ENCODE data around the gene FAM161B. TPM values are rescaled to one million over a fixed set of nuclear protein-coding genes. Genes with fewer than 3 reads are reported as not detected.
"Not testable (repeated sequence)": the region's sequence is repeated elsewhere in the genome, so short reads cannot be mapped to it uniquely, and the experiment has no call there.

Gene FAM161B
- total RNA-seq, 4 donors from 2014 or later: 1.8 to 6.5 (median 3.1) TPM

DNA sequence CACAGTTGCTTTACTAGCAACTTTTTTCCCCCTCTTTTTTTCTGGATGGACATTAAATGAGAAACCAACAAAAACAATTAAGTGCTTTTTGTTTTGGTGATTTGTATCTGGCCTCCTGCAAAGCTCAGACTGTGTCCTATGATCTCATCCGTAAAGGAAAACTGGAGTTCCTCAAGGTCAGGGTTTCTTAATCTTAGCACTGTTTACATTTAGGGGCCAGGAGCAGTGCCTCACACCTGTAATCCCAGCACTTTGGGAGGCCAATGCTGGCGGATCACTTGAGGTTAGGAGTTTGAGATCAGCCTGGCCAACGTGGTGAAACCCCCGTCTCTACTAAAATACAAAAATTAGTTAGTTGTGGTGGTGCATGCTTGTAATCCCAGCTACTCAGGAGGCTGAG lies 41.2 kb upstream of the FAM161B start:
- DNase-seq (ENCODE audit: low spot score) (no peak), ATAC-seq (ENCODE audit: low FRiP score) (no peak)
- TF ChIP-seq, protein P1, sequence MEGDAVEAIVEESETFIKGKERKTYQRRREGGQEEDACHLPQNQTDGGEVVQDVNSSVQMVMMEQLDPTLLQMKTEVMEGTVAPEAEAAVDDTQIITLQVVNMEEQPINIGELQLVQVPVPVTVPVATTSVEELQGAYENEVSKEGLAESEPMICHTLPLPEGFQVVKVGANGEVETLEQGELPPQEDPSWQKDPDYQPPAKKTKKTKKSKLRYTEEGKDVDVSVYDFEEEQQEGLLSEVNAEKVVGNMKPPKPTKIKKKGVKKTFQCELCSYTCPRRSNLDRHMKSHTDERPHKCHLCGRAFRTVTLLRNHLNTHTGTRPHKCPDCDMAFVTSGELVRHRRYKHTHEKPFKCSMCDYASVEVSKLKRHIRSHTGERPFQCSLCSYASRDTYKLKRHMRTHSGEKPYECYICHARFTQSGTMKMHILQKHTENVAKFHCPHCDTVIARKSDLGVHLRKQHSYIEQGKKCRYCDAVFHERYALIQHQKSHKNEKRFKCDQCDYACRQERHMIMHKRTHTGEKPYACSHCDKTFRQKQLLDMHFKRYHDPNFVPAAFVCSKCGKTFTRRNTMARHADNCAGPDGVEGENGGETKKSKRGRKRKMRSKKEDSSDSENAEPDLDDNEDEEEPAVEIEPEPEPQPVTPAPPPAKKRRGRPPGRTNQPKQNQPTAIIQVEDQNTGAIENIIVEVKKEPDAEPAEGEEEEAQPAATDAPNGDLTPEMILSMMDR (IDR thresholded peaks at IDR 0.05): no peak

DNA sequence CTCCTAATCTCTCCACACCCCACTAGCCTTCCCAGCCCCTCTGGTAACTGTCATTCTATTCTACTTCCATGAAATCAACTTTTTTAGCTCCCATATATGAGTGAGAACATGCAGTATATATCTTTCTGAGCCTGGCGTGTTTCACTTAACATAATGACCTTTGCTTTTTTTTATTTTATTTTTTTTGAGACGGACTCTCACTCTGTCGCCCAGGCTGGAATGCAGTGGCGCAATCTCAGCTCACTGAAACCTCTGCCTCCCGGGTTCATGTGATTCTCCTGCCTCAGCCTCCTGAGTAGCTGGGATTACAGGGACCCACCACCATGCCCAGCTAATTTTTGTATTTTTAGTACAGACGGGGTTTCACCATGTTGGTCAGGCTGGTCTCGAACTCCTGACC lies 38.8 kb upstream of the FAM161B start:
- not testable (repeated sequence) for ATAC-seq (ENCODE audit: low FRiP score); DNase-seq (ENCODE audit: low spot score)

DNA sequence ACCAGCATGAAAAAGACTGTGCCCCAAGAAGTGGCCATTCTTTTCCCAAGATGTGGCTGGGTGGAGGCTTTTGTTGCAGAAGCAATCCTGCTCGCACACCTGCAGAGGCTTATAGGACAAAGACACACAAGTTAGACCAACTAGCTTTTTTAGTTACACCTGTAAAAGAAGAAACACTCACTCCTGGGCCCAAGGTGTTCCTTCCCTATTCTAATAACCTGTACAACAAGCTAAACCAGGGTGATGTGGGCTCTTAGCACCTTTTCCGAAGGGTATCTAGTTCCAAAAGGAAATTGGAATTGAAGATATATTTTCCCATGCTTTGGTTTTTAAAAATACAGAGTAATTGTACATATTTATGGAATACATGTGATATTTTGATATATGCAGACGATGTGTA lies 38.2 kb upstream of the FAM161B start:
- no peak for DNase-seq (ENCODE audit: low spot score)
- no peak for ATAC-seq (ENCODE audit: low FRiP score)
- TF ChIP-seq, protein P1 (IDR thresholded peaks at IDR 0.05): no peak

DNA sequence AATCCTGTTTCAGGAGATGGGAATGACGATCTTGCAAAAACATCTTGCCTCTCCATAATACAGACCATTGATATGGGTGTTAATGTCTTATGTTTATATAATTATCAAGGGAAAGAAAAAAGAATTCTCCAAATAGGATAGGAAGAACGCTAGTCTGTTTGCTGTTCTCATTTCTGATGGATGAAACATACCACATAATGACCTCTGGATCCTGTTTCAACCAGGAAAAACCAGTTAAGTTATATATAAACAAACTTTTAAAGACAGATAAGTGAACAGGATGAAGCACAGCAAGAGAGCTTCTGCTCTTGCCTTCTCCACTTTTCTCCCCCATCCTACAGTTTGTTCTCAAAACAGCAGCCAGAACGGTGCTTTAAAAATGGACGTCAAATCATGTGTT lies 28.0 kb upstream of the FAM161B start:
- DNase-seq (ENCODE audit: low spot score): no peak
- TF ChIP-seq, protein P1 (IDR thresholded peaks at IDR 0.05): no peak
- ATAC-seq (ENCODE audit: low FRiP score): no peak

DNA sequence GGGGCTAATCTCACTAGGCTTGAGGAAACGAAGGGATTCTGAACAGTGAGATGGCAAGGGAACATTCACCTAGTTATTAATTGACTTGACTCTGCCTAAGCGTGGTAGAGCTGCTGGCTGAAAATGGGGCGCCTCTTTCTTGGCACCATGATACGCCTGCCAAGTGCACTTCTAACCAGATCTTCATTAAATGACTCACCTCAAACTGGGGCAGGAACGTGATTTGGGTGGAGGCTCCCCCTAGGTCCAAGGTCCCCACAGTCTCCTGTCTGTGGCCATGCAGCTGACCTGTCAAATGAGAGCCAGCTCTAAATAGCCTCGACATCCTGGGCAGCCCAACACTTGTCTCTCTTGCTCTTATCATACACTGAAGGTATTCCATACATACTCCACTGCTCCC lies 26.2 kb upstream of the FAM161B start:
- ATAC-seq (ENCODE audit: low FRiP score) (no peak), DNase-seq (ENCODE audit: low spot score) (no peak)
- TF ChIP-seq, protein P1 (IDR thresholded peaks at IDR 0.05): no peak

DNA sequence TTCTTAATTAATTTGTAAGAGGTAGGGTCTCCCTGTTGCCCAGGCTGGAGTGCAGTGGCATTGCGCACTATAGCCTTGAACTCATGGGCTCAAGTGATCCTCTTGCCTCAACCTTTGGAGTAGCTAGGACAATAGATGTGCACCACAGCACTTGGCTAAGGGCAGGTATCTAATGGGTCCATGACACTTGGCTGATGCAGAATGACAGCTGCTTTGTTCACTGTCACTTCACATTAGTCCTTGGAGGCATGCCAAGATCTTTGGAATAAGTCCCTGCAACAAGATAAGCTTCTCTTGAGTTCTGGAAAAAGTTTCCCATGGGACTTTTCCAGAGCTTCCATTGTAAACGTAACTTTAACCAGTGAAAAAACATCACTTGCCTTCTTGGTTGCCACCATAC lies 23.6 kb upstream of the FAM161B start:
- ATAC-seq (ENCODE audit: low FRiP score): no peak
- no peak for DNase-seq (ENCODE audit: low spot score)
- TF ChIP-seq, protein P1 (IDR thresholded peaks at IDR 0.05): no peak

DNA sequence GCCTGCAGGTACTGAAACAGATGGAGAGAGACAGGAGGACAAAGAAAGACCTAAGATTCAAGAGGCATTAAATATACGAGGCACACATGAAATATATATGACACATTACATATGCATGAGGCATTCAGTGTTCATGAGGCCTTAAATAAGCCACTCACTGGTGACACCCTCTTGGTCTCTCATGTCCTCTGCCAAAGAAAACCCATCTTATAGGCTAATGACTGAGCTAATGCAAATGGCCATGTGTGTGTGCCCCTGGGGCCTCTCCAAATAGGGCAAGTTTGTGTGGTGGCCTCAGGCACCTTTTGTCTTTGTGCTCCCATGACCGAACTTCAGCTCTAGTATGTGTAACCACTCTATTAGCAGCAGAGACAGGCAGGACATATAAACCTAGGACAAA lies 19.0 kb upstream of the FAM161B start:
- no peak for DNase-seq (ENCODE audit: low spot score)
- no peak for ATAC-seq (ENCODE audit: low FRiP score)
- TF ChIP-seq, protein P1 (IDR thresholded peaks at IDR 0.05): no peak

DNA sequence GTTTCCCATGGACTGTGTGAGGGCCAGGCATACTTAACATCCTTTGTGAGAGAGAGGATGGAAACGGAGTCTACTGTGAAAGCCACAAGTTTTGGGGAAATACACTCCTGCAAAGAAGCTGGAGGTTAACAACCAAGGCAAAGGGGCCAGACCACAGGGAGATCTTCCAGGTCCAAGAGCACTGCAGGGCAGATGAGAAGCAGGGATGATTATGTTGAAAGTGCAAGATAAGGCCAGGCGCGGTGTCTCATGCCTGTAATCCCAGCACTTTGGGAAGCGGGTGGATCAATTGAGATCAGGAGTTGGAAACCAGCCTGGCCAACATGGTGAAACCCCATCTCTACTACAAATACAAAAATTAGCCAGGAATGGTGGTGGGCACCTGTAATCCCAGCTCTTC lies 15.3 kb upstream of the FAM161B start:
- DNase-seq (ENCODE audit: low spot score) (no peak), ATAC-seq (ENCODE audit: low FRiP score) (no peak)
- TF ChIP-seq, protein P1 (IDR thresholded peaks at IDR 0.05): no peak

Measured in omental fat pad (tissue), 4 donors.